Loucy (cell line): ENCODE results near the gene PACRGL.

Source experiments
- EZH2phosphoT487 ChIP-seq: fragments of 200-600 bp; IDR thresholded peaks from 2 replicates; pipeline ENCODE4 v1.6.1; 2018; ENCODE audit warnings: antibody characterized with exemption, mild to moderate bottlenecking, moderate library complexity, borderline replicate concordance
- TF ChIP-seq, protein P1 (sequence below): fragments of 200-600 bp; sonication (generic); conservative IDR thresholded peaks from 2 replicates; pipeline ENCODE4 v1.5.1; 2014; ENCODE audit warnings: mild to moderate bottlenecking, antibody characterized with exemption, low read length

DNA sequence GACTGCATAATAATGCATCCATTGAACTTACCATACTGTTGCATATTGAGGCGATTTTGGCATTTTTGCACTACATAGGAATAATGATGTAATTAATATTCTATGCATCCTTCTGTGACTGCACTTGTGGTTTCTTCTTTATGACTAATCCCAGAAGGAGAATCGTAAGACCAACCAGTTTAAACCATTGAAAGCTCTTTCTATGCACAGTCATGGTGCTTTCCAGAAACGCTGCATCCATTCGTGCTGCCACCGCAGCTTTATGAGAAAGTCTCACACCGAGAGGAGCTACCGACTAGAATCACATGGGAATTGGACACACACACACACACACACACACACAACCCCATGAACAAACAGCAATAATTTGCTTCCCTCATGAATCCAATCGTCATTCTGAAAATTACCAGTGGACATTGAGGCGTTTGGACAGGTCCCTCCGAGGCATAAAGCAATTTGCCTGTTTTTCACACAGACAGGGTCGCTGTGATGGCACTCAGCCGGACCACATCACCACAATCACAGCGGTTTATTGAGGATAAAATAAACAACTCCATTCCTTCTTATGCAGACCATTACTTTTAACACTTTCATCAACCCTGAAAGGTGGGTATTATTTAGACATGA is 64.2 kb downstream of the PACRGL start:
- TF ChIP-seq EZH2phosphoT487: no peak
- TF ChIP-seq, protein P1, sequence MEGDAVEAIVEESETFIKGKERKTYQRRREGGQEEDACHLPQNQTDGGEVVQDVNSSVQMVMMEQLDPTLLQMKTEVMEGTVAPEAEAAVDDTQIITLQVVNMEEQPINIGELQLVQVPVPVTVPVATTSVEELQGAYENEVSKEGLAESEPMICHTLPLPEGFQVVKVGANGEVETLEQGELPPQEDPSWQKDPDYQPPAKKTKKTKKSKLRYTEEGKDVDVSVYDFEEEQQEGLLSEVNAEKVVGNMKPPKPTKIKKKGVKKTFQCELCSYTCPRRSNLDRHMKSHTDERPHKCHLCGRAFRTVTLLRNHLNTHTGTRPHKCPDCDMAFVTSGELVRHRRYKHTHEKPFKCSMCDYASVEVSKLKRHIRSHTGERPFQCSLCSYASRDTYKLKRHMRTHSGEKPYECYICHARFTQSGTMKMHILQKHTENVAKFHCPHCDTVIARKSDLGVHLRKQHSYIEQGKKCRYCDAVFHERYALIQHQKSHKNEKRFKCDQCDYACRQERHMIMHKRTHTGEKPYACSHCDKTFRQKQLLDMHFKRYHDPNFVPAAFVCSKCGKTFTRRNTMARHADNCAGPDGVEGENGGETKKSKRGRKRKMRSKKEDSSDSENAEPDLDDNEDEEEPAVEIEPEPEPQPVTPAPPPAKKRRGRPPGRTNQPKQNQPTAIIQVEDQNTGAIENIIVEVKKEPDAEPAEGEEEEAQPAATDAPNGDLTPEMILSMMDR: no peak
